ENCODE results near the gene SOCS3.
"Not testable (repeated sequence)": the region's sequence is repeated elsewhere in the genome, so short reads cannot be mapped to it uniquely, and the experiment has no call there.

Gene SOCS3

DNA sequence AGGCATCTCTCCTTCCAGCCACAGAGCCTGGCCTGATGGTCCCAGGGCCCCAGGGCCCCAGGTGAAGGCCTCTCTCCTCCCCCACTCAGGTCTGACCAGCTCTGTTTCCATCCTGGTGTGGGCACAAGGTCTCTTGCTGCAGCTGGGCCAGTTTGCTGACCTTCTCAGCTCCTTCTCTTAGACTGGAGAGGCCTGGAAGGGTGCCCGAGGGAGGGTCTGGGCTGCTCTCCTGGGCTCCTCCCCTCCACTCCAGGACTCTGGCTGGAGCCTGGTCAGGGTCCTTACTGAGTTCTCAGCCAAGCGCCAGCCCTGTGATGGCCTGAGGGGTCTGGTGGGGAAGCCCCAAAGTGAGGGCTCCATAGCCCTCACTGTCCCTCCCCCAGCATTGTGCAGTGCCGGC is 12.4 kb downstream of the SOCS3 start:
- DNase-seq: no peak

DNA sequence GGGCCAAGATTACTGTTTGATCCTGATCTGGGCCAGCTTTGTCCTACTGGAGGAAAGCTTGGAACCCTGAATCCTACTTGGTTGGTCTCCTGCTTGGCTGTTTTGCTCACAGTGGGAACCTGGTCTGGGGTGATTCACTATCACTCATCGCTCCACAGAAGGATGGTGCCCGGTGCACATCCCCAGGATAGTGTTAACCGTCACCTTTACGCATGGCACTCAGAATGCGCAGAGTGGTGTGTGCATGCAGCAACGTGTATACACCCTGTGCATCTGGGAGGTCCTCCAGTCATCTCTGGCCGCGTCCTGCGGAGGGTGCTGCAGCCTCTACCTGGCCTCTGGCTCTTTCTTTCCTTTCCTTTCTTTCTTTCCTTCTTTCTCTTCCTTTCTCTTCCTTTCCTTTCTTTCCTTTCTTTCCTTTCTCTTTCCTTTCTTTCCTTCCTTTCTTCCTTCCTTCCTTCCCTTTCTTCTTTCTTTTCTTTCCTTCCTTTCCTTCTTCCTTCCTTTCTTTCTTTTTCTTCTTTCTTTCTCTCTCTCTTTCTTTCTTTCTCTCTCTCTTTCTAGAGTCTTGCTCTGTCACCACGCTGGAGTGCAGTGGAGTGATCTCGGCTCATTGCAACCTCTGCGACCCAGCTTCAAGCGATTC is 13.1 kb downstream of the SOCS3 start:
- DNase-seq: no peak

DNA sequence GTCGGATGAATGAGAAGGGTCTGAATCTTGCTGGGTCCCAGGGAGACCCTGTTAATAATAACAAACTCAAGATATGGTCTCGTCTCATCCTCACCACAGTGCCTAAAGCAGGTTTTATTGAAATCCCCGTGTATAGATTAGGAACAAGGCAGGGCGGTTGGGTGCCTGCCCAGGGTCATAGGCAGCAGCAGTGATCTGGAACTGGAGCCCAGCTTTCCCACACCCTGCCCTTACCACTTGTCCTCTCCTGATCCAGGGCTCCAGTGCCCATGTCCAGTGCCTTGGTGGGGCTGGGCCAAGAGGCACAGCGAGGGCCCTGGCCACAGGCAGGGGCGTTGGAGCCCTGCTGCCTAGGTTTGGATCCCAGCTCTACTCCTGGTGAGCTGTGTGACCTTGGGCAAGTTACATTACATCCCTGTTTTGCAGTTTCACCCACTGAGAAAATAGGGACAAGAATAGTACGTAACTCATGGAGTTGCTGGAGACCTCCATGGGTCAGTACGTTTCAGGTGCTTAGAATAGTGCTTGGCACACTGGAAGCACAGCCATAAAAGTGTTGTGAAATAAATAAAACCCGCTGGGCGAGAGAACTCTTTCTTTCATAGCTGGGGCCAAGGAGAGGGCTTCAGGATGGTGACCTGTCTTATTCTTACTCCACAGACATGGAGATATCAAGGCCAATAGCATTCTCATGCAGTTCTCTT is 13.9 kb downstream of the SOCS3 start:
- no peak for DNase-seq

DNA sequence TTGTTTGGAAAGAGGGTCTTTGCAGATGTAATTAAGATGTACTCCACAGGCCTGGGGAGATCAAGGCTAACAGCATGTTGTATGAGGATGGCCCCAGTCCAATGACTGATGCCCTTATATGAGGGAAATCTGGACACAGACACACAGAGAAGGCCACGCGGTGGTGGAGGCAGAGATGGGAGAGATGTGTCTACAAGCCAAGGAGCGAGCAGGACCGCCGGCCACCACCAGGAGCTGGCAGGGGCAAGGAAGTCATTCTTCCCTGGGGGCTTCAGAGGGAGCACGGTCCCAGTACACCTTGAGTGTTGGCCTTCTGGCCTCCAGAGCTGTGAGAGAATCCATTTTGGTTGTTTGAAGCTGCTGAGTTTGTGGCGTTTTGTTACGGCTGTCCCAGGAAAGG is 14.7 kb downstream of the SOCS3 start:
- DNase-seq: no peak

DNA sequence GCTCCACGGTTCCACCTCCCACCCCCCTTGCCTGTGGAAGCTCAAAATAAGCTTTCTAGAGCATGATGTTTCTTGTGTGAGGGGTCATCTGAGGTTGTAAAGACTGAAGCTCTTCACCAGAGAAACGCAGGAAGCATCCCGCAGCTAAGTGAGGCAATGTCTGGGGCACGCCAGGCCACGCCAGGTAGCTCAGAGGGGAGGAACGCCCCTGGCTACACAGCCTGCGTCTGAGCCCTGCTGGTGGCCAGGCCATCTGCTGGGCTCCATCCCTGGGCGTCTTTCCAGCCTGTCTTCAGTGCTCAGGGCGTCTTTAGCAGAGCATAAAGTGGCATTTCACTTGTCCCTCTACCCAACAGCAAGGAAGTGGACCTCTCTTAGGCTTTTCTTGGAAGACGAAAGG is 15.2 kb downstream of the SOCS3 start:
- no peak for DNase-seq

DNA sequence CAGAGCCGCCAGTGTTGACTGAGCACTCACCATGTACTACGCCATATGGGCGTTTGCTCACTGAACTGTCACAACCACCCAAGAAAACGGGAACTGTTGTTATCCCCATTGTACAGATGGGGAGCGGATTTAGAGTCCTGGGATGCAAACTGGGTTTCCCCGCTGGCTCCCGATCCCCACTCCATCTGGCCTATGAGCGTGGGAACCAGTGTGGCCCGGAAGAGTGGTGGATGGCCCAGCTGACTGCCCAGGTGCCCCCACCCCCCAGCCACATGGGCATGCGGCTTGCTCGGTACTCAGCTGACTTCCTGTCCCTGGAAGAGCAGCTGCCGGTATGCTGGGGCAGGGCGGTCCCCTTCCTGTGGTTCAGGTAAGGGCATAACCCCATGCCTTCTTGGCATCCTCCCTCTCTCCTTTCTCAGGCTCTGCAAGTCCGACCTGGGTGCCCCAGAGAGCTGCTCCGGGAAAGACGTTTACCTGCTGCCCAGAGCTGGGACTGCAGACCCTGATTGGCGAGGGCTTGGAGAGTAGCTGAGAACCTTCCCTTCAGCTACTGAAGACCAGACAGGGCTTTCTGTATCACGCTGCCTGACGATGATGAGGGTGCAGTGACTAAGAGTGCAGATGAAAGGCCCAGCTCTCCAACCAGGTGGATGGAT is 16.2 kb downstream of the SOCS3 start:
- DNase-seq: peak; percentile 83

DNA sequence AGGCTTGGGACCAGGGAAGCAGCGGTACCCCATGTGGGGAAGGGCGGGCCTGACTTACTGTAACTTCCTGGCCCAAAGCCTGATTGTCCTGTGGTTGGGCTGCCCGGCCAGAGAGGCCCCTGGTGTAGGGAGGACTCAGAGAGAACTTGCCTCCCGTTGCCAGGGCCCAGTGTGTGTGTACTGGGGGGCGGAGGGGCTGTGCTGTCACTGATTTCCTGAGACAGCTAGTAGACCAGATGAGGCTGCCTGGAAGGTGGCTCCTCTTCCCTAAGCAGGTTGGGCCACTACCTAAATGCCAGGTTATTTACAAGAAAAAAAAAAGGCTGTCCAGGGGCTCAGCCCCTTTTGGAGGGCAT is 16.7 kb downstream of the SOCS3 start:
- DNase-seq: no peak

DNA sequence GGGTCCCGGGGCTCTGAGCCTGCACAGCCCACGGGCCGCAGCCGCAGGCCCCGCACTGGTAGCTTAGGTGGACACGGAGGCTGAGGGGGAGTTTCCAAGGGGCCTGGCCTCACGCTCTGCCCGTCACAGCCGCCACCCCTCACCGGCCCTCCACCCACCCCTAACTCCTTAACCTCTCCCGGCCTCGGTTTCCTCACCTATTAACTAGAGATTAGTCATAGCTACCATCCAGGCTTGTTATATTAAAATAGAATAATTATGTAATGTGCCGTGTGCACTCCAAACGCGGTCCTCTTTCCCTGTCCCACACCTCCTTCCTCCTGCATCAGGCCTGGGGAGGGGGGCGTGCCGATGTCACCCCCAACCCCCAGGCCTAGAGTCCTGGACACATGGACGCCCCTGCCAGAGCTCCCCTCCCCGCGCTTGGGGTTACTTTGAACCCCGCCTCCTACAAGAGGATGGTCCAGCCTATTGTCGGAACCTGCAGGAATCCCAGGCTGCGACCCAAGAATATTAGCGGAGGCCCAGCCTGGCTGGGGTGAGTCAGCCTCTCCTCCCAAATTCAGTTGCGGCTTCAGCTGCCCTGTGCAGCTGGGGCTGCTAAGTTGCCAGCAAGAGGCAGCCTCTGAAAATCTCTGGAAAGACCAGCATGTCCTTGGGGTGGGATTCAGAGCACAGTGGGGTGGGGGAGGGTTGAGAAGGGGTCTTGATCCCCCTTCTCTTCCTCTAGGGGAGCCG is 17.3 kb downstream of the SOCS3 start:
- DNase-seq: no peak

DNA sequence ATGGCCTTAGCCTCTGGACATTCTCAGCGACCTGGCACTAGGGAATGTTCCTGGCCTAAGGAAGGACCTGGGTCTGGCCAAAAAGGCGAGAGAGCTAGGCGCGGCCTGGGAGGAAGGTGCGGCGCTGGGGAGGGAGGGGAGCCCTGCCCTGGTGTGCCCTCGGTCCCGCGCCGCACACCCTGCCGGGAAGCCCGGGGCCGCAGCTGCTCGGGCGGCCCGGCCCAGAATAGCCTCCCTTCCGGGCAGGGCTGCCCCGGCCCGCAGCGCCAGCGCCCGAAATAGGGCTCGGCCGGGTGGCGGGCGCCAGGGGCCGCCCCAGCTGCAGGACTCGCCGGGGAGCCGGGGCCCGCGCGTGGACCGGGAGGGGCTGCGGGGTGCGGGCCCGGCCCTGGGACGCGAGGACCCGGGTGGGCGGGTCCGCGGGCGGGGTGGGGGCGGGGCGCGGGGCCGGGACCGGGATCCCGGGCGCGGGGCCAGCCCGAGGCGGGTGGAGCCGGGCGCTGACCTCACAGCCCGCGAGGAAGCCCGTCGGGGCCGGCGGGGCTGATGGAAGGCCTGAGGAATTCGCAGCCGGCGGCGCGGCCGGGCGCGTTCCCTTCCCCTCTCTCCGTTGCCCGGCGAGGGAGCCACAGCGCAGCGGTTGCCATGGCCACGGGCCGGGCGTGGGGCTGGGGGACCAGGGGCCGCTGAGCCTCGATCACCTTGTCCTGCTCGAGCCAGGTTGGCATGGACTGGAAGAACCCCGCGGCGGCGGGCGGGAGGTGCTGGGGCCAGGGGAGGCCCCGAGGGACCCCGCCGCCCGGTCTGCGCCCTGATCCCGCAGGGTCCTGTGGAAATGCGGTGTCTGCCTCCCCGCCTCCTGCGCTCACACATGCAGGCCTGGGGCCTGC is 18.1 kb downstream of the SOCS3 start:
- DNase-seq: peak; percentile 43

DNA sequence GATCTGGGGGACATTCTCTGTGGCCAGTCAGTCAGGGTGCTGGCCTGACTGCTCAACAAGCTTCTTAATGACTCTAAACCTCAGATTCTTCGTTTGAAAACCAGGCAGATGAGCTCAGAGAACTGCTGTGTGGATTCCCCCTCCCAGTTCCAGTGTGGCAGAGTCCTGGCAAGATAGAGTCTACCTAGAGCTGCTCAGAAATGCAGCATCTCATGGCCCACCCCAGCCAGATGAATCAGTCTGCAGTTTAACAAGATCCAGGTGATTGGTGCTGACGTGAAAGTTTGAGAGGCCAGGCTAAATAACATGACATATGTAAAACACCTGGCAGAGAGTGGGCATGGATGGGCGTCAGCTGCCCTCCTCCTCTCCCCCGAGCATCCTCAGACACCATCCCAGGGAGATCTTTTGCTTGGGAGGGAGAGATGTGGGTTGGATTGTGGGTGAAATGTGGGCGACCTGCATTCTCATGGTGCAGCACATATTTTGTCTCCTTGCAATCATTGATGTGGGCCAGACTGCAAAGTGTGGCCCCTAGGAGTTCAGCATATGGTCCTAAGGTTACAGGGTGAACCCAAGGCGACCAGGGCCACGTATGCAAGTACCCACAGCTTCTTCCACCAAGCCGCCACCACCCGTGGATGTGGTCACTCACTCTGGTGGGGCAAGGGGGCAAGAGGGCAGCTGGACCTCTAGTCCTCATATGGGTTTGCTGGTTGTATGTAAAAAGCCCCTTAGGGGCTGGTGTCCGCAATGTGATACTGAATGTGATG is 19.5 kb downstream of the SOCS3 start:
- DNase-seq: no peak

DNA sequence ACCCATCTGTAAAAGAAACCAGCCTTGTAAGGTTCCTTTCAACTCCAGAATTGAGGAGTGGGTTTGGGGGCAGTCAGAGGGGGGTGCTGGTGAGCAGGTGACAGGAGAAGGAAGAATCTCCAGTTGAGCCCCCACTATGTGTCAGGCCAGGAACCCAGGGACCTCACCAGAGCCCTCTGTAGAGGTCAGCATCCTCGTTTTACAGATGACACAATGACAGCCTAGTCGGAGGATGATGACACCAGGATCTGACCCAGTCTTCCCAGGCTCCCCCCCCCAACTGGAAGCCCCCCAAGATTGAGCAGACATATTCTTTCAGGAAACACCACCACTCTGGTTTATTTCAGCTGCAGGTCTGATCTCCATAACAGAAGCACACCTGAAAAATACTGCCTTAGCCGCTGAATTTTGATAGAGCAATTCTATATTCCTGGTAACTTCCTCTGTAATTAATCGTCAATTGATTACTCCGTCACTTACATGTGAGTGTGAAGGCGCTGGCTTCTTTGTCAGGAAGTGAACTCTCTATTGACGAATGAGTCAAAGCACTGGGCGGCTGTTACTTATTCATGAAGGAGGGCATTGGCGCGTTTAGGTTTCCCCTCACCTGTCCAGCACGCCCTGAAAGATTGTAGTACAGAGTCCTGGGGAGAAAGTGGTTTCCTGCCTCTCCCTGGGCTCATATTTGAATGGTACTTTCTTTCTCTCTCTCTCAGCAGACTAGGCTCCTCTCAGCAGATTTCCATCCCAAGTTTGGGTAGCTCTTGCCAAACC is 21.2 kb downstream of the SOCS3 start:
- peak; percentile 58 for DNase-seq

DNA sequence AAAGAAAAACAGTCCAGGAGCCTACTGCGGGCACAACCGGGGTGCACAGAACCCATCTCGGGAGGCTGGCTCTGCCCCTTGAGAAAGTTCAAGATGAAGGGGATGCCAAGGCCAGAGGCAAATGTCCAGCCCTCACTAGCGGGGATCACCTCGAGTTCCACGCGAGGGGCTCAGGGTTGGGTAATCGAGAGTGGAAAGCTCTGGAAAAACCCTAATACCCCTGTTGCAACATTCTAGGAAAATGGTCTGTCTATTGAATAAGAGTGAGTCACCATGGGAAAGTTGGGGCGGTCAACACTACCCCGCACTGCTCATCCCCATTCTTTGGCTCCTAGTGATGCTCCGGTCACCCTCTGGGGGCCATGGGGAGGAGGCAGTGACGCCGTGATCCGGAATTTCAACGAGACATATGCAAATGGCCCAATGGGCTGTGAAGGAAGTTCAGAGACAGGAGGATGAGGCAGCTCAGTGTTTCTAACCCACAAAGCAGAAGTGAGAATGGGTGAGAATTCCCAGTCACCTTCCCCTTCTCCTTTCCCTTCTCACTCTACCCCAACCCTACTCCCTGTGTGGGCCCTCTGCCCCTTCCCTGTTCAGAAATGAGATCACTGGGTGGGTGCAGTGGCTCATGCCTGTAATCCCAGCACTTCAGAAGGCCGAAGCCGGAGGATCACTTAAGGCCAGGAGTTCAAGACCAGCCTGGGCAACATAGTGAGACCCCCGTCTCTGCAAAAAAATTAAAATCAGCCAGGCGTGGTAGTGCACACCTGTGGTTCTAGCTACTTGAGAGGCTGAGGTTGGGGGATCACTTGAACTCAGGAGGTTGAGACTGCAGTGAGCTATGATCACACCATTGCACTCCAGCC is 22.4 kb downstream of the SOCS3 start:
- no peak for DNase-seq

DNA sequence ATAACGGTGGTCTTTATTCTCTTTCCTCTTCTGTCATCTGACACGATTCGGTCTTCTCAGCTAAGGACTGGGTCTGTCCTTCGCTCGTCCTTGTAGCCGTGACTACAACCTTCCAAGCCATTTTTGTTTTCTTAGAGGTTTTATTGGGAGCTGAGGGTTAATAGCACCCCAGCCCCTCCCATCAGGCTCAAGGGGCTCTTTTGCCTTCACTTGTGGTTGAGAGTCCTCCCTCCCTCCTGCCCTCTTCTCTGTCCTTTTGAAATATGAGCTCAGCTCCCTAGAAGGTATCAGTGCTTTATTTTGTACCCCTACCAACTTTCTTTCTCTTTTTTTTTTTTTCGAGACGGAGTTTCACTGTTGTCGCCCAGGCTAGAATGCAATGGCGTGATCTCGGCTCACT is 24.7 kb downstream of the SOCS3 start:
- DNase-seq: no peak

DNA sequence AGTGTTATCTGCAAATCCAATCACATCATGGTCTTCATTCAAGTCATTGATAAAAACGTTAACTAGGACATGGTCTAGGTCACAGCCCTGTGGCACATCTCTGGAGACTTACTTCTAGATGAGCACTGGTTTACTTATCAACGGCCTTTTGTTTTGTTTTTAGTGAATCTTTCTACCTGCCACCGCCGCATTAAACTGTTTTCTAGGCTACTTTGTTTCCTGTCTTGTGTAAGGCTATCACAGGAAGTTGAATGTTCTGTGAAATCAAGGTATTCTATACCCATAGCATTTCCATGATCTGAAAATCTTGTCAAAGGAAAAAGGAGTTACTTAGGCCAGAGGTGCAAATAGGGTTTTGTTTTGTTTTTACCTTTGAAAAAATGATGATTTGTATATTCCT is 26.9 kb downstream of the SOCS3 start:
- no peak for DNase-seq

DNA sequence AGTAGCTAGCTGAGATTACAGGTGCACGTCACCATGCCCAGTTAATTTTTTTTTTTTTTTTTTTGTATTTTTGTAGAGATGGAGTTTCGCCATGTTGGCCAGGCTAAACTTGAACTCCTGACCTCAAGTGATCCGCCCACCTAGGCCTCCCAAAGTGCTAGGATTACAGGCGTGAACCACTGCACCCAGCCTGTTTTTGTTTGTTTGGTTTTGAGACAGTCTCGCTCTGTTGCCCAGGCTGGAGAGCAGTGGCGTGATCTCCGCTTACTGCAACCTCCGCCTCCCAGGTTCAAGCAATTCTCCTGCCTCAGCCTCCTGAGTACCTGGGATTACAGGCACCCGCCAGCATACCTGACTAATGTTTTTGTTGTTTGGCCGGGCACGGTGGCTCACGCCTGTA is 28.5 kb downstream of the SOCS3 start:
- not testable (repeated sequence) for DNase-seq

DNA sequence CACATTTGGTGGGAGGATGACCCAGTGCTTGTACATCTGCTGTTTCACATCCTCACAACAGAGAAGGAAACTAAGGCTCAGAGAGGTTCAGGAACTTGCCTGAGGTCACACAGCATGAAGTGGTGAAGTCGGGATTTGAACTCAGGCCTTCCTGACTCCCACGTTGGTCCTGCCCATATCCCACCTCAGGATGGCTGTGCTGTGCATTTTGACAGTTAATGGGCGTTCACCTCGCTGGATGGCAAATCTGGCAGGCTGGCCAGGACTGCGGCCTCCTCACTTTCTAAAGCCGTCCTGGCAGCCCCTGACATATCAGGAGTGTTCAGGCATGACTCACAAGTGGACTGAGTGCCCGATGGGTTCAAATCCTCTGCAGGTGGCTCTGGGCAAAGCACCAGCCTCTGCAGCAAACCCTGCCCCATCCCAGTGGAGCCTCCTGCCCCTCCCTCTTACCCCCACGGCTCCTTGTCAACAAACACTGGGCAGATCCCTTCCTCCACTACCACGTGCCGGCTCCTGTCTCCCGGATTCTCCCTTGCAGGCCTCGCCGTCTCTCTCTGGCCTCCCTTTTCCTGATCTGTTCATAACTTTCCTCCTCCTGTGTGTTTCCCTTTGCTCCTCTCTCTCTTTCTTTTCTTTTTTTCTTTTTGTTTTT is 29.2 kb downstream of the SOCS3 start:
- no peak for DNase-seq

DNA sequence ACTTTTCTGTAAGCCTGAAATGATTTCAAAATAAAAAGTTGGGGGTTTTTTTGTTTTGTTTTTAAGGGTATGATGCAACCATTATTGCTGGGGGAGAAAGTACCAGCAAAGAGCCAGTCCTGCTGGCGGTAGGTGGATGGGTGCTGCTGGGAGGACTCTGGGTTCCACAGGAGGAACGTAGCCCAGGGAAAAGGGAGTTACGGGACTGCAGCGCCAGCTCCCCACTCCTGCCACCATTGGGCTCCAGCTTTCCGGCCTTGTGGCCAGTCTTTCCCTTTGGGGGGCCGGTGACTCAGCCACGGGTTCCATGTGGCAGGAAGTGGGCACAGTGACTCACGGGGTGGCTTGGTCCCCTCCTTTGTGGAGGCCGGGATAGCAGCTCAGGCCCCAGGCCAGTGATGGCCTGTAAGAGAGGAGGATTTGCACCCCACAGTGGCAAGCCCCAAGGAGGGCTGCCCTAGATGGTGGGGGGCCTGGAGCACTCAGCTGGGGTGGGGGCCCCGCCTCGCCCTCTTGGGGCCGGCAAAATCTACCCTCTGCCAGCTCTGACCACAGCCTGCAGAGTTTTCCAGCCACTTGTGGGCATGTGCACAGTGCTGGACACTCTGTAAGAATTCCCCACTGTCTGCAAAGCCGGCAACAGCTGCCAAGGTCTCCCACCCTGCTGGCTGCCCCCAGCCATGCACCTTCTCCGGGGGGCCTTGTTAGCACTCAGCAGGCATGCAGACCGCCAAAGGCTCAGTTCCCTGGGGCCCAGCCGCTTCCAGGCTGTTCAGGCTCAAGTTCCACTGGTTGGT is 30.4 kb downstream of the SOCS3 start:
- no peak for DNase-seq

DNA sequence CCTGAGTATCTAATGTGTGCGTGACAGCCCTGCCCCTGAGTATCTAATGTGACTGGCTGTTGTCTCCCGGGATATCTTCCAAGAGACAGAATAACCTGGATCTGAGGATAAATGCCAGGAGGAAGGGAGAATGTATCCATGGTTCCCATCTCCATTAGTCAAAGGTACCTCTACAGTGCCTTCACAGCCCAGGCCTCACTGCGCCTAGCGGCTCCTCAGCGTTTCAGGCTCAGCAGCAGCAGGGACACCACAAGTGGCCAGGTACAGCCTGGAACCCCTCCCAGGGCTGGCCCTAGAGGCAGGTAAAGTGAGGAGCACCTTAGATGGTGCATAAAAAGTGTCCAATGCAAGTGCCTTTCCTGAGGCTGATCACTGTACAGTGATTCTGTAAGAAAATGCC is 32.0 kb downstream of the SOCS3 start:
- no peak for DNase-seq
